K562 (cell line): ENCODE data around the gene FAM120AOS.

Source experiments
- EZH2 ChIP-seq: IDR thresholded peaks from 2 replicates; pipeline ENCODE4 v1.6.1; 2012; ENCODE audit warnings: low read depth, mild to moderate bottlenecking, inconsistent platforms, low read length, borderline replicate concordance
- TF ChIP-seq, protein P1 (sequence below): sonication (generic); formaldehyde crosslinking; IDR thresholded peaks from 2 replicates; pipeline ENCODE4 v1.8.0; 2023; ENCODE audit warnings: mild to moderate bottlenecking, missing genetic modification reagents

DNA sequence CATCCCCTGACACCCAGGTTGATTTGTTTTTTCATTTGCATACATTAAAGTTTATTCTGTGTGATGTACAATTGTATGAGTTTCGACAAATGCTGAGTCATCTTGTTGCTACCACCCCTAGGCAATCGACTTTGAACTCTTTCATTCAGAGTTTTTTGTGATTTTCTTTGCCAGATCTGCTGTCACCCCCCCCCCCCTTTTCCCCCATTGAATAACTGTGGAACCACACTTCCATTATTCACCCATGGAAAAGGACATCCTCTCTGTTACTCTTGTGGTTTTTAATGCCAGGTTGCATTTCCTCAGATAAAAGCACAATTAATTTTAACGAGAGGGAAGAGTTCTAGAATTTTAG, 13.7 kb upstream of the FAM120AOS start:
- TF ChIP-seq EZH2, result no peak
- TF ChIP-seq, protein P1, sequence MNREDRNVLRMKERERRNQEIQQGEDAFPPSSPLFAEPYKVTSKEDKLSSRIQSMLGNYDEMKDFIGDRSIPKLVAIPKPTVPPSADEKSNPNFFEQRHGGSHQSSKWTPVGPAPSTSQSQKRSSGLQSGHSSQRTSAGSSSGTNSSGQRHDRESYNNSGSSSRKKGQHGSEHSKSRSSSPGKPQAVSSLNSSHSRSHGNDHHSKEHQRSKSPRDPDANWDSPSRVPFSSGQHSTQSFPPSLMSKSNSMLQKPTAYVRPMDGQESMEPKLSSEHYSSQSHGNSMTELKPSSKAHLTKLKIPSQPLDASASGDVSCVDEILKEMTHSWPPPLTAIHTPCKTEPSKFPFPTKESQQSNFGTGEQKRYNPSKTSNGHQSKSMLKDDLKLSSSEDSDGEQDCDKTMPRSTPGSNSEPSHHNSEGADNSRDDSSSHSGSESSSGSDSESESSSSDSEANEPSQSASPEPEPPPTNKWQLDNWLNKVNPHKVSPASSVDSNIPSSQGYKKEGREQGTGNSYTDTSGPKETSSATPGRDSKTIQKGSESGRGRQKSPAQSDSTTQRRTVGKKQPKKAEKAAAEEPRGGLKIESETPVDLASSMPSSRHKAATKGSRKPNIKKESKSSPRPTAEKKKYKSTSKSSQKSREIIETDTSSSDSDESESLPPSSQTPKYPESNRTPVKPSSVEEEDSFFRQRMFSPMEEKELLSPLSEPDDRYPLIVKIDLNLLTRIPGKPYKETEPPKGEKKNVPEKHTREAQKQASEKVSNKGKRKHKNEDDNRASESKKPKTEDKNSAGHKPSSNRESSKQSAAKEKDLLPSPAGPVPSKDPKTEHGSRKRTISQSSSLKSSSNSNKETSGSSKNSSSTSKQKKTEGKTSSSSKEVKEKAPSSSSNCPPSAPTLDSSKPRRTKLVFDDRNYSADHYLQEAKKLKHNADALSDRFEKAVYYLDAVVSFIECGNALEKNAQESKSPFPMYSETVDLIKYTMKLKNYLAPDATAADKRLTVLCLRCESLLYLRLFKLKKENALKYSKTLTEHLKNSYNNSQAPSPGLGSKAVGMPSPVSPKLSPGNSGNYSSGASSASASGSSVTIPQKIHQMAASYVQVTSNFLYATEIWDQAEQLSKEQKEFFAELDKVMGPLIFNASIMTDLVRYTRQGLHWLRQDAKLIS (CRISPR knock-in tag), result no peak
